Superior temporal gyrus (tissue), 1 donor: ENCODE data around the gene LGI4.
"Not testable (repeated sequence)": the region's sequence is repeated elsewhere in the genome, so short reads cannot be mapped to it uniquely, and the experiment has no call there.

Experiments
- DNase-seq: peaks from one replicate; pipeline ENCODE4 v3.0.0-alpha.2; 2016; ENCODE audit errors: extremely low spot score

LGI4 gene

GRCh38 chr19:35105411-35106290, 29.2 kb downstream of the LGI4 start:
- DNase-seq = no peak

- no peak for DNase-seq
Observed at GRCh38 chr19:35105047-35105410, 29.8 kb downstream of the LGI4 start.

- DNase-seq = no peak
Observed at GRCh38 chr19:35104361-35104760, 30.5 kb downstream of the LGI4 start.

- DNase-seq = not testable (repeated sequence)
Observed at GRCh38 chr19:35103614-35104013, 31.2 kb downstream of the LGI4 start.

GRCh38 chr19:35101949-35102348, 32.9 kb downstream of the LGI4 start:
- DNase-seq = not testable (repeated sequence)

GRCh38 chr19:35100588-35101533, 34.0 kb downstream of the LGI4 start:
- no peak for DNase-seq

- DNase-seq = no peak
Observed at GRCh38 chr19:35099897-35100275, 35.0 kb downstream of the LGI4 start.

- DNase-seq = no peak
Observed at GRCh38 chr19:35099155-35099896, 35.5 kb downstream of the LGI4 start.

- DNase-seq = no peak
Observed at GRCh38 chr19:35098413-35099049, 36.3 kb downstream of the LGI4 start.

- DNase-seq = no peak
Observed at GRCh38 chr19:35095667-35096368, 39.0 kb downstream of the LGI4 start.

GRCh38 chr19:35094656-35095055, 40.2 kb downstream of the LGI4 start:
- no peak for DNase-seq

GRCh38 chr19:35093941-35094647, 40.8 kb downstream of the LGI4 start:
- no peak for DNase-seq

- no peak for DNase-seq
Observed at GRCh38 chr19:35093430-35093829, 41.4 kb downstream of the LGI4 start.

- peak; percentile 89 for DNase-seq
Observed at GRCh38 chr19:35090506-35091214, 44.2 kb downstream of the LGI4 start.

GRCh38 chr19:35090160-35090505, 44.7 kb downstream of the LGI4 start:
- no peak for DNase-seq

- no peak for DNase-seq
Observed at GRCh38 chr19:35089554-35089953, 45.3 kb downstream of the LGI4 start.

GRCh38 chr19:35088131-35088913, 46.5 kb downstream of the LGI4 start:
- no peak for DNase-seq

GRCh38 chr19:35087393-35087792, 47.5 kb downstream of the LGI4 start:
- no peak for DNase-seq

- DNase-seq = no peak
Observed at GRCh38 chr19:35086455-35086854, 48.4 kb downstream of the LGI4 start.
